KMS-11 (cell line): Measurements from ENCODE around the gene BYSL.

Experiments used
- H2AFZ ChIP-seq: fragments of 200-600 bp; sonication (generic); 2 replicates; pipeline ENCODE4 v1.6.1; 2016; ENCODE audit warnings: antibody characterized with exemption, mixed run types, low read depth
- H3K27ac ChIP-seq: fragments of 200-600 bp; sonication (generic); 2 replicates; pipeline ENCODE4 v1.6.1; 2016; ENCODE audit warnings: mild to moderate bottlenecking, mixed run types
- H3K27me3 ChIP-seq: fragments of 200-600 bp; sonication (generic); 2 replicates; pipeline ENCODE4 v1.6.1; 2017; ENCODE audit warnings: mild to moderate bottlenecking, low read depth, mixed run types, moderate library complexity; ENCODE audit not compliant: insufficient read depth
- H3K36me3 ChIP-seq: fragments of 200-600 bp; sonication (generic); 2 replicates; pipeline ENCODE4 v1.6.1; 2017; ENCODE audit warnings: mild to moderate bottlenecking, mixed run types; ENCODE audit not compliant: insufficient read depth
- H3K4me1 ChIP-seq: fragments of 200-600 bp; sonication (generic); 2 replicates; pipeline ENCODE4 v1.6.1; 2016; ENCODE audit warnings: mild to moderate bottlenecking, low read depth, mixed run types; ENCODE audit not compliant: poor library complexity, severe bottlenecking
- H3K4me2 ChIP-seq: fragments of 200-600 bp; sonication (generic); 2 replicates; pipeline ENCODE4 v1.7.0; 2016; ENCODE audit warnings: mild to moderate bottlenecking, mixed run types
- H3K4me3 ChIP-seq: fragments of 200-600 bp; sonication (generic); IDR thresholded peaks from 2 replicates; pipeline ENCODE4 v1.6.1; 2017; ENCODE audit warnings: low read depth, low read length, mixed read lengths; ENCODE audit not compliant: insufficient read depth
- H3K79me2 ChIP-seq: fragments of 200-600 bp; sonication (generic); 2 replicates; pipeline ENCODE4 v1.6.1; 2016; ENCODE audit warnings: low read depth, mixed run types; ENCODE audit not compliant: insufficient read depth
- H3K9ac ChIP-seq: fragments of 200-600 bp; sonication (generic); 2 replicates; pipeline ENCODE4 v1.6.1; 2016; ENCODE audit warnings: mild to moderate bottlenecking, mixed run types
- H4K20me1 ChIP-seq: fragments of 200-600 bp; sonication (generic); 2 replicates; pipeline ENCODE4 v1.6.1; 2016; ENCODE audit warnings: mild to moderate bottlenecking, mixed run types; ENCODE audit not compliant: insufficient read depth
- CTCF ChIP-seq: fragments of 200-600 bp; sonication (generic); conservative IDR thresholded peaks from 2 replicates; pipeline ENCODE4 v1.6.1; 2017; ENCODE audit warnings: low read depth, mild to moderate bottlenecking, antibody characterized with exemption, low read length, moderate library complexity, mixed read lengths

Gene BYSL

GRCh38 chr6:41947581-41948220, 26.4 kb downstream of the BYSL start:
- Histone ChIP-seq H4K20me1 (no peaks in the 10 kb centered on the region), H3K27me3 (no peaks in the 10 kb centered on the region), H2AFZ (no peak overlapping the region), H3K36me3 (no peaks in the 10 kb centered on the region), H3K27ac (no peak overlapping the region), H3K4me1 (no peaks in the 10 kb centered on the region), H3K4me3 (no peak overlapping the region), H3K4me2 (no peak overlapping the region), H3K9ac (no peak overlapping the region), H3K79me2 (no peaks in the 10 kb centered on the region)
- TF ChIP-seq CTCF: no peak

- no peaks in the 10 kb centered on the region for H3K4me1 ChIP-seq
- no peak overlapping the region for H3K4me2 ChIP-seq
- H3K36me3 ChIP-seq: no peaks in the 10 kb centered on the region
- no peaks in the 10 kb centered on the region for H4K20me1 ChIP-seq
- TF ChIP-seq CTCF: no peak
- H3K27me3 ChIP-seq: no peaks in the 10 kb centered on the region
- H3K79me2 ChIP-seq: no peaks in the 10 kb centered on the region
- no peak overlapping the region for H2AFZ ChIP-seq
- no peak overlapping the region for H3K27ac ChIP-seq
- H3K9ac ChIP-seq: no peak overlapping the region
- no peak overlapping the region for H3K4me3 ChIP-seq
Measured at GRCh38 chr6:41954668-41955067, 33.4 kb downstream of the BYSL start.

- H3K27me3 ChIP-seq: no peaks in the 10 kb centered on the region
- H3K36me3 ChIP-seq: no peaks in the 10 kb centered on the region
- no peak for TF ChIP-seq CTCF
- H3K9ac ChIP-seq: no peak overlapping the region
- H3K4me1 ChIP-seq: no peaks in the 10 kb centered on the region
- H4K20me1 ChIP-seq: no peaks in the 10 kb centered on the region
- H2AFZ ChIP-seq: no peak overlapping the region
- H3K27ac ChIP-seq: no peak overlapping the region
- no peaks in the 10 kb centered on the region for H3K79me2 ChIP-seq
- H3K4me2 ChIP-seq: no peak overlapping the region
- no peak overlapping the region for H3K4me3 ChIP-seq
Measured at GRCh38 chr6:41955412-41955811, 34.1 kb downstream of the BYSL start.

GRCh38 chr6:41957117-41957516, 35.8 kb downstream of the BYSL start:
- no peaks in the 10 kb centered on the region for H4K20me1 ChIP-seq
- no peak overlapping the region for H3K27ac ChIP-seq
- peaks cover 6% of the 10 kb centered on the region for H3K4me1 ChIP-seq
- H3K36me3 ChIP-seq: no peaks in the 10 kb centered on the region
- no peak for TF ChIP-seq CTCF
- no peaks in the 10 kb centered on the region for H3K79me2 ChIP-seq
- H3K4me2 ChIP-seq: no peak overlapping the region
- no peak overlapping the region for H3K4me3 ChIP-seq
- no peak overlapping the region for H2AFZ ChIP-seq
- no peaks in the 10 kb centered on the region for H3K27me3 ChIP-seq
- H3K9ac ChIP-seq: no peak overlapping the region
